ENCODE data around the gene NSUN2. TPM values are rescaled to one million over a fixed set of nuclear protein-coding genes. Genes with fewer than 3 reads are reported as not detected.

Gene NSUN2
- total RNA-seq, 1 donor from 2014 or later, result 30.8 TPM

DNA sequence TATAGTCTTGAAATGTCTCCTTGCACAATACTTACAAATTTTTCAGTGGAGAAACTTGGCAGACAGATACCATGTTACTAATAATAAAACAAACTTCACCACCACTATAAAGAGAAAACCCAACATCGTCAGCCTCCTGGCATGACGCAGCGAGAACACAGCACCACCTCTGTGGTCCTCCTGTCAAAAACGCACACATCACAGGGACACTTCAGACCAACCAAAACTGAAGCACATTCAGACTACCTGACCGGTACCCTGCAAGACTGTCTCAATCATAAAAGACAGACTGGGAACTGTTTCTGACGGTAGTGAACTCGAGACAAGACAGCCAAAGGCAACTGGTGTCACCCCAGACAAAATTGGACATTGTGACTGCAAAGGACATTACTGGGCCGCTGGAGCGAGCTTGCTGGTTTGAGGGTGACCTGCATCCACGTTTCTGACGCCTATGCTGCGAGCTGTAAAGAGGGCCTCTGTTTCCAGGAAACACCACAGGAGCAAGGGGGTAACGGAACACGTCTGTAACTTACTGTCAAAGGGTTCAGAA lies 34.4 kb downstream of the NSUN2 start:
- Histone ChIP-seq H3K36me3 (ENCODE audit: control insufficient read depth in 3 of 3, insufficient read depth in 3 of 3, low read length in 3 of 3) (peaks cover 29 to 48% (median 46%) of the 10 kb centered on the region in 3 donors), H3K27ac (ENCODE audit: low read depth, low read length) (peak overlapping the region; percentile 61)

DNA sequence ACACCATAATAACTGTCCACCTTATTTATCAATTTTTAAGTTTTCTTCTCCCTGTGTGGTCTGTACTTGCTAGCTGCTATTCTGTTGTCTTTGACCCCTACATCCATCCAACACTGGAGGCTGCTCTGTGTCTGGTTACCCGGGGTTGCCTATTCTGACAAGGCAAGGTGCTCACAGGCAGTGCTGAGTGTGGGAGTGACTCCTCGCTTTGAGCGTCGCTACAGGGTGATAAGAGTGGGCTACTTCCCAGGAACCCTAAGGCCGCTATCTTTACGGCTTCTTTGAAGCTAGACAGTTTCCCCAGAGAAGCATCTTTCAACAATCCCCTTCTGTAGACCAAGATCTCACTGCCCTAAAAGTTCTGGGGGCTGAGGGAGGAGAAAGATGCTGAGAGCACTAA lies 35.3 kb downstream of the NSUN2 start:
- H3K9ac ChIP-seq (ENCODE audit: low read depth in 1 of 3, low read length in 3 of 3), result no peak overlapping the region
- no peaks in the 10 kb centered on the region for H3K9me3 ChIP-seq (ENCODE audit: control insufficient read depth in 3 of 3, low read length in 3 of 3)
- peaks cover 24 to 47% (median 43%) of the 10 kb centered on the region in 3 donors for H3K36me3 ChIP-seq (ENCODE audit: control insufficient read depth in 3 of 3, insufficient read depth in 3 of 3, low read length in 3 of 3)
- H3K27me3 ChIP-seq (ENCODE audit: control insufficient read depth in 3 of 3, insufficient read depth in 3 of 3, low read length in 3 of 3), result no peaks in the 10 kb centered on the region
- peak overlapping the region; percentile 61 for H3K27ac ChIP-seq (ENCODE audit: low read depth, low read length)
- no peak overlapping the region for H3K4me3 ChIP-seq (ENCODE audit: low read length in 3 of 3)
- peaks cover 0 to 15% (median 10%) of the 10 kb centered on the region in 3 donors for H3K4me1 ChIP-seq (ENCODE audit: control insufficient read depth in 3 of 3, insufficient read depth in 3 of 3, low read length in 3 of 3)

More for the DNA sequence above, 34.4 kb downstream of the NSUN2 start:
- Histone ChIP-seq H3K9ac (ENCODE audit: low read depth in 1 of 3, low read length in 3 of 3) (peak overlapping the region; percentile 10 to 36 (median 32)), H3K4me3 (ENCODE audit: low read length in 3 of 3) (no peak overlapping the region), H3K4me1 (ENCODE audit: control insufficient read depth in 3 of 3, insufficient read depth in 3 of 3, low read length in 3 of 3) (peaks cover 0 to 15% (median 10%) of the 10 kb centered on the region in 3 donors), H3K27me3 (ENCODE audit: control insufficient read depth in 3 of 3, insufficient read depth in 3 of 3, low read length in 3 of 3) (no peaks in the 10 kb centered on the region), H3K9me3 (ENCODE audit: control insufficient read depth in 3 of 3, low read length in 3 of 3) (no peaks in the 10 kb centered on the region)

DNA sequence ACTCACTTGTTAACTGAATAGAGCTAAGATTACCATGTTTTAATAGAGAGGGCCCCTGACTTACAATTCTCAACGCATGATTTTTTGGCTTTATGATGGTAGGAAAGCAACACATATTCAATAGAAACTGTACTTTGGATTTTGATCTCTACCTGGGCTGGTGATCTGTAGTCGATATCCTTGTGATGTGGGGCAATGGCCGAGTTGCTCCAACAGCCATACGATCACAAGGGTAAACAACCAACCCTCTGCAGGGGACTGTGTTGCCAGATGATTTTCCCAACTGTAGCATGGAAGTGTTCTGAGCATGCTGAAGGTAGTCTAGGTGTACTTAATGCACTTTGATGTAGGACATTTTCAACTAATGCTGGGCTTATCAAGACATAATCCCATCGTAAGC lies 36.5 kb downstream of the NSUN2 start:
- Histone ChIP-seq H3K36me3 (ENCODE audit: control insufficient read depth in 3 of 3, insufficient read depth in 3 of 3, low read length in 3 of 3) (peaks cover 13 to 36% (median 32%) of the 10 kb centered on the region in 3 donors), H3K9me3 (ENCODE audit: control insufficient read depth in 3 of 3, low read length in 3 of 3) (no peaks in the 10 kb centered on the region)

DNA sequence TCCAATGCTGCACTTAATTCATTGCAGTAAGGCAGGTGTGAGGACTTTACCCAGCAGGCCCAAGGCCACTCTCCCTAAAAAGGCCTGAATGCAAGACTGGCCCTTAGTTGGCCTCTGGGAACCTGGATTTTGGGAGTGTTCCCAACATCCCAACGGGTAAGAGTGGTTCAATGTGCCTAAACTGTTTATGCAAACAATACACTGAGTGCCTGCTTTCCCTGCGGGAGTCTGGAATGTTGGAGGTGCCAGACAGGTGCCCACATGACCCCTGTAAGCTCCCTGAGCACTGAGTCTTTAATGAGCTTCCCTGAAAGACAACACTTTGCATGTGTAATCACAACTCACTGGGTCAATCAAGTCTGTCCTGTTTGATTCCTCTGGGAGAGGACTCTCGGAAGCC lies 37.4 kb downstream of the NSUN2 start:
- H3K27ac ChIP-seq (ENCODE audit: low read depth, low read length), result no peak overlapping the region
- no peak overlapping the region for H3K4me3 ChIP-seq (ENCODE audit: low read length in 3 of 3)
- no peaks in the 10 kb centered on the region for H3K9me3 ChIP-seq (ENCODE audit: control insufficient read depth in 3 of 3, low read length in 3 of 3)
- H3K4me1 ChIP-seq (ENCODE audit: control insufficient read depth in 3 of 3, insufficient read depth in 3 of 3, low read length in 3 of 3), result peaks cover 0 to 15% (median 10%) of the 10 kb centered on the region in 3 donors
- no peaks in the 10 kb centered on the region for H3K27me3 ChIP-seq (ENCODE audit: control insufficient read depth in 3 of 3, insufficient read depth in 3 of 3, low read length in 3 of 3)
- no peak overlapping the region for H3K9ac ChIP-seq (ENCODE audit: low read depth in 1 of 3, low read length in 3 of 3)
- H3K36me3 ChIP-seq (ENCODE audit: control insufficient read depth in 3 of 3, insufficient read depth in 3 of 3, low read length in 3 of 3), result peaks cover 7 to 31% (median 22%) of the 10 kb centered on the region in 3 donors

More for the DNA sequence above, 36.5 kb downstream of the NSUN2 start:
- Histone ChIP-seq H3K4me3 (ENCODE audit: low read length in 3 of 3) (no peak overlapping the region), H3K27me3 (ENCODE audit: control insufficient read depth in 3 of 3, insufficient read depth in 3 of 3, low read length in 3 of 3) (no peaks in the 10 kb centered on the region), H3K9ac (ENCODE audit: low read depth in 1 of 3, low read length in 3 of 3) (no peak overlapping the region), H3K27ac (ENCODE audit: low read depth, low read length) (no peak overlapping the region), H3K4me1 (ENCODE audit: control insufficient read depth in 3 of 3, insufficient read depth in 3 of 3, low read length in 3 of 3) (peaks cover 0 to 15% (median 10%) of the 10 kb centered on the region in 3 donors)

DNA sequence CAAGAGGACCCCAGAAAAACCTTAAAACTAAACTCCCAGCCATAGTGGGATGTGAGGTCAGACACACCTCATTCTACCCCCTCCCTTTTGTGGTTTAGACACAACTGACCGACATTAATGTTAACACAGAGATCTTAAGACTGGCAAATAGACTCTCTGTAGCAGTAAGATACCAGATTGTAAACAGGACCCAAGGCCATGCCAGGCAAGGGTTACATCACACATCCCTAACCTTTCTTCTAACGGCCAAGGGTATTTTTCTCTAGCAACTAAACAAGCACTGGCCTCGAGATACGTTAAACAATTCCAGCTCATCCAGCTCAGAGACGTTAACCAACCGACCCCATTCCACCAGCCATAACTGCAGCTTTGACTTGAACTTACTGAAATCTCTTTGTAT lies 38.8 kb downstream of the NSUN2 start:
- Histone ChIP-seq H3K36me3 (ENCODE audit: control insufficient read depth in 3 of 3, insufficient read depth in 3 of 3, low read length in 3 of 3) (peaks cover 0 to 21% (median 15%) of the 10 kb centered on the region in 3 donors), H3K27me3 (ENCODE audit: control insufficient read depth in 3 of 3, insufficient read depth in 3 of 3, low read length in 3 of 3) (no peaks in the 10 kb centered on the region), H3K4me1 (ENCODE audit: control insufficient read depth in 3 of 3, insufficient read depth in 3 of 3, low read length in 3 of 3) (peaks cover 0 to 15% (median 10%) of the 10 kb centered on the region in 3 donors), H3K9me3 (ENCODE audit: control insufficient read depth in 3 of 3, low read length in 3 of 3) (no peaks in the 10 kb centered on the region), H3K9ac (ENCODE audit: low read depth in 1 of 3, low read length in 3 of 3) (no peak overlapping the region), H3K27ac (ENCODE audit: low read depth, low read length) (no peak overlapping the region), H3K4me3 (ENCODE audit: low read length in 3 of 3) (no peak overlapping the region)

DNA sequence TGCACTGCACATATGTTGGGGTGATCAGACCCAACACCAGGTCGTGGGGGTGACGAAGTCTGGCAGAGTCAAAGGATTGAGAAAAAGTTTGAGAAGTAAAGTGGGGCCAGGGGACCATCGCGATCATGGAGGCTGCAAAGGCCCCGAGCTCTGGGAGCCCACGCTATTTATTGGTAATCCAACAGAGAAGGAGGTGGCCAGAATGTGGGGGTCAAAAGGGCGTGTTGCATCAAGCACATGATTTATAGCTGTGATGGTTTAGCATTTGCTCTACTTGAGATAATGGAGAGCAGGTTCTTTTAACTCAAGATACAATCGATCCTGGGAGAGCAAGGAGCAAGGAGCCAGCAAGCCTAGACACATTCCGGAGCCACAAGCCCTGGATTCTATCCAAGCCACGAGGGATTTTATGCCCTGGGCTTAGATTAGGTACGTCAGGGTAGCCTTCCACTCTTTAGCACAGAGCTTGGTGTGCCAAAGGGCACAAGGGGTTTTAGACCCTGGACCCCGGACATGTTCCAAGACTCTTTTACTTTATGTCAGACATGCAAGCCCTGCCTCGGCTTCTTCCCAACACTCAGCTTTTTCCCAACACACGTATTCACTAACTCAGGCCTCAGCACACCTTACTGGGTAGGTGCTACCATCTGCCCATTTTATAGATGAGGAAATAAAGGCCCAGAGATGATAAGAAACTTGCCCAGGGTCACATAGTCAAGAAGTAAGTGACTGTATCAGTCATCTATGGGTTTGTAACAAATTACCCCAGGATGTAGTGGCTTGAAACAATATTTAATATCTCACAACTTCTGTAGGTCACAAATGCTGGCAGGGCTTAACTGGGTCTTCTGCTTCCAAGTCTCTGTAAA lies 39.5 kb downstream of the NSUN2 start:
- H3K27ac ChIP-seq (ENCODE audit: low read depth, low read length), result no peak overlapping the region
- H3K4me1 ChIP-seq (ENCODE audit: control insufficient read depth in 3 of 3, insufficient read depth in 3 of 3, low read length in 3 of 3), result peaks cover 0 to 9% (median 7%) of the 10 kb centered on the region in 3 donors
- no peaks in the 10 kb centered on the region for H3K9me3 ChIP-seq (ENCODE audit: control insufficient read depth in 3 of 3, low read length in 3 of 3)
- H3K4me3 ChIP-seq (ENCODE audit: low read length in 3 of 3), result no peak overlapping the region
- no peak overlapping the region for H3K9ac ChIP-seq (ENCODE audit: low read depth in 1 of 3, low read length in 3 of 3)
- peaks cover 0 to 15% (median 9%) of the 10 kb centered on the region in 3 donors for H3K36me3 ChIP-seq (ENCODE audit: control insufficient read depth in 3 of 3, insufficient read depth in 3 of 3, low read length in 3 of 3)
- H3K27me3 ChIP-seq (ENCODE audit: control insufficient read depth in 3 of 3, insufficient read depth in 3 of 3, low read length in 3 of 3), result no peaks in the 10 kb centered on the region

DNA sequence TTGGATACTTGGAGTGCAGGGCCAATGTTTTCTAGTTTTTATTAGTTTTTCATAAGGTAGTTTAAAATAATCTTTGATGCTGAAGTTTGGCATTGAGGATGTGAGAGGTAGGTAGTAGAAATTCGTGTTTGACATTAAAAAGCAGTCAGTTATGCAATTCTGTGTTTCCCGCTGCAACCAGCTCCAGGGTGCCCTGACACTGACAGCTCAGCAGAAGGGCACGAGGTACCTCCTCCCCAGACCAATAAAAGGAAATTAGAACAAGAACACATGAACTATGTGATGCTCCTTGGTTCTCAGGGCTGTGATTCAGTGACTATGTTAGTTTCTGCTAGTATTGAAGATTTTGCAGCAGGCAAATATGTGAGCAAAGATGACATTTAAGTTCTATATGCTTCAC lies 40.2 kb downstream of the NSUN2 start:
- no peak overlapping the region for H3K9ac ChIP-seq (ENCODE audit: low read depth in 1 of 3, low read length in 3 of 3)
- peaks cover 0 to 10% (median 8%) of the 10 kb centered on the region in 3 donors for H3K36me3 ChIP-seq (ENCODE audit: control insufficient read depth in 3 of 3, insufficient read depth in 3 of 3, low read length in 3 of 3)
- H3K4me1 ChIP-seq (ENCODE audit: control insufficient read depth in 3 of 3, insufficient read depth in 3 of 3, low read length in 3 of 3), result peaks cover 0 to 1% (median under 1%) of the 10 kb centered on the region in 3 donors
- H3K4me3 ChIP-seq (ENCODE audit: low read length in 3 of 3), result no peak overlapping the region
- H3K9me3 ChIP-seq (ENCODE audit: control insufficient read depth in 3 of 3, low read length in 3 of 3), result no peaks in the 10 kb centered on the region
- H3K27ac ChIP-seq (ENCODE audit: low read depth, low read length), result no peak overlapping the region
- H3K27me3 ChIP-seq (ENCODE audit: control insufficient read depth in 3 of 3, insufficient read depth in 3 of 3, low read length in 3 of 3), result no peaks in the 10 kb centered on the region

DNA sequence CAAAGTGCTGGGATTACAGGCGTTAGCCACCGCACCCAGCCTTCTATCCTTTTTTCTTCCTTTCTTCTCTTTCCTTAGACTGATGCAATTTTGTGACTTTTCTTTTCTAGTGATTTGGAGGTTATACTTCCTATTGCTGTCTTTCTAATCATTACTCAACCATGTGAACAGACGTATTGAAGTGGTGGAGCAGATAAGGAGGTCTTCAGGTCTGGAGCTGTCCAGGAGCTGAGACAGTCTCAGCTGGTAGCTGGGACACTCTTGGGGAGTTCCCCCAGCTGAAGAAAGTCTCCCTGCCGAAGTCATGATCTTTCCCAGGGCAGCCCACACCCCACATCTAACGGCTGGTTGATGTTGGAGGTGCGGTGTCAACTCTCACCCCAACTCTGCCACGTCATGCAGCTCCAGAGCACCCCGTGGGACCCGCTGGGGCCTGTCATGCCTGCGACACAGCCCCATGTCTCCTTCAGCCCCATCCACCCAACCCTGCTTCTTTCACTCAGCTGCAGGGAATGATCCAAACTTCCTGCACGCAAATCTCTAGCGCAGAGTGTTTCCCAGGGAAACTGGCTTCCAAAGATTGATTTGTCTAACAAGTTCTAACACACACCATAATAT lies 41.1 kb downstream of the NSUN2 start:
- Histone ChIP-seq H3K27ac (ENCODE audit: low read depth, low read length) (no peak overlapping the region), H3K36me3 (ENCODE audit: control insufficient read depth in 3 of 3, insufficient read depth in 3 of 3, low read length in 3 of 3) (peaks cover 0 to 6% (median 5%) of the 10 kb centered on the region in 3 donors)

DNA sequence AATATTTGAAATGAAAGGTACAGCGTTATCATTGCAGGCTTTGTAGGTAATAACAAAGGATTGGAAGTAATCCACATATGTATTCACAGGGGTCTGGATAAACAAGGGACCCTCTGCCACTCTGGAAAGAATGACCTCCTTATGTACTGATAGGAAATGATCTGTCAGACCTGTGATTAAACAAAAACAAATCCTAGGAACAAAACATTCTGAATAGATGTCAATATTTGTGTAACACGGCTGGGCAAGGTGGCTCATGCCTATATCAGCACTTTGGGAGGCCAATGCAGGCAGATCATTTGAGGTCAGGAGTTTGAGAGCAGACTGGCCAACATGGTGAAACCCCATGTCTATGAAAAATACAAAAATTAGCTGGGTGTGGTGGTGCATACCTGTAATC lies 42.3 kb downstream of the NSUN2 start:
- H3K36me3 ChIP-seq (ENCODE audit: control insufficient read depth in 3 of 3, insufficient read depth in 3 of 3, low read length in 3 of 3), result no peaks in the 10 kb centered on the region

More for the DNA sequence above, 41.1 kb downstream of the NSUN2 start:
- H3K4me1 ChIP-seq (ENCODE audit: control insufficient read depth in 3 of 3, insufficient read depth in 3 of 3, low read length in 3 of 3), result no peaks in the 10 kb centered on the region
- H3K9me3 ChIP-seq (ENCODE audit: control insufficient read depth in 3 of 3, low read length in 3 of 3), result no peaks in the 10 kb centered on the region
- no peaks in the 10 kb centered on the region for H3K27me3 ChIP-seq (ENCODE audit: control insufficient read depth in 3 of 3, insufficient read depth in 3 of 3, low read length in 3 of 3)
- H3K4me3 ChIP-seq (ENCODE audit: low read length in 3 of 3), result no peak overlapping the region
- no peak overlapping the region for H3K9ac ChIP-seq (ENCODE audit: low read depth in 1 of 3, low read length in 3 of 3)

More for the DNA sequence above, 42.3 kb downstream of the NSUN2 start:
- H3K4me3 ChIP-seq (ENCODE audit: low read length in 3 of 3), result no peak overlapping the region
- H3K9ac ChIP-seq (ENCODE audit: low read depth in 1 of 3, low read length in 3 of 3), result no peak overlapping the region
- peaks cover 0 to 2% (median 0%) of the 10 kb centered on the region in 3 donors for H3K27me3 ChIP-seq (ENCODE audit: control insufficient read depth in 3 of 3, insufficient read depth in 3 of 3, low read length in 3 of 3)
- no peaks in the 10 kb centered on the region for H3K9me3 ChIP-seq (ENCODE audit: control insufficient read depth in 3 of 3, low read length in 3 of 3)
- no peaks in the 10 kb centered on the region for H3K4me1 ChIP-seq (ENCODE audit: control insufficient read depth in 3 of 3, insufficient read depth in 3 of 3, low read length in 3 of 3)
- no peak overlapping the region for H3K27ac ChIP-seq (ENCODE audit: low read depth, low read length)

All from skeletal muscle tissue (tissue), 4 donors.